Aorta (tissue), 5 donors: ENCODE data around the gene DZANK1. TPM values are rescaled to one million over a fixed set of nuclear protein-coding genes. Genes with fewer than 3 reads are reported as not detected.
"Not testable (repeated sequence)": the region's sequence is repeated elsewhere in the genome, so short reads cannot be mapped to it uniquely, and the experiment has no call there.

Experiments used
- ATAC-seq: fragments of 200-7000 bp; cut with Tn5 transposase; one replicate; pipeline ENCODE4 v1.9.1; 2022; ENCODE audit warnings: moderate library complexity; ENCODE audit not compliant: low FRiP score
- DNase-seq, 2 donors: peaks; one replicate each; pipeline ENCODE4 v3.0.0-alpha.2; 2020
- H3K27ac ChIP-seq, 2 donors: one replicate each; pipeline ENCODE4 v1.5.1; 2013; ENCODE audit warnings: low read length in 2 of 2, mild to moderate bottlenecking in 2 of 2, moderate library complexity in 2 of 2, control low read depth in 1 of 2, inconsistent platforms in 1 of 2, low read depth in 1 of 2
- H3K27me3 ChIP-seq, 2 donors: one replicate each; pipeline ENCODE4 v1.6.1; 2013; ENCODE audit warnings: control low read depth in 1 of 2, low read length in 1 of 2, mild to moderate bottlenecking in 1 of 2, moderate library complexity in 1 of 2; ENCODE audit not compliant: insufficient read depth in 2 of 2, control insufficient read depth in 1 of 2
- H3K36me3 ChIP-seq, 2 donors: one replicate each; pipeline ENCODE4 v1.6.1; 2013; ENCODE audit warnings: control low read depth in 1 of 2, low read length in 1 of 2, mild to moderate bottlenecking in 1 of 2; ENCODE audit not compliant: insufficient read depth in 2 of 2, control insufficient read depth in 1 of 2
- H3K4me1 ChIP-seq, 2 donors: one replicate each; pipeline ENCODE4 v1.6.1; 2013; ENCODE audit warnings: low read length in 2 of 2, control low read depth in 1 of 2, mild to moderate bottlenecking in 1 of 2, moderate library complexity in 1 of 2; ENCODE audit not compliant: insufficient read depth in 2 of 2, control insufficient read depth in 1 of 2
- H3K4me3 ChIP-seq, 2 donors: one replicate each; pipeline ENCODE4 v1.5.1; 2013; ENCODE audit warnings: low read length in 2 of 2, control low read depth in 1 of 2, mild to moderate bottlenecking in 1 of 2
- H3K9me3 ChIP-seq: one replicate; pipeline ENCODE4 v1.6.1; 2013; ENCODE audit warnings: mild to moderate bottlenecking, low read length; ENCODE audit not compliant: control insufficient read depth
- WGBS, 2 donors: extraction: QIAGEN DNeasy Blood & Tissue Kit; methylation state at CpG; one replicate each; pipeline ENCODE4 v1.1.7; 2013; 5-methylcytosine and 5-hydroxymethylcytosine counted together
- intact Hi-C, 2 donors: fragments of 100-400 bp; cut with DNase I; formaldehyde crosslinking; loops; one replicate each; pipeline versions ENCODE4 v1.14.2 to v1.15.0; 2022
- polyA plus RNA-seq, 2 donors: library from polyadenylated mRNA; stranded (reverse); fragments of 200-250 nt; gene quantifications; one replicate each; pipeline ENCODE4 v1.2.3, GENCODE V29; 2013
- total RNA-seq, 2 donors: library from RNA; stranded (reverse); fragmentation: NEBNext Ultra II Directional; extraction: Animal tissue kit (Norgen Biotek cat#: 25700); gene quantifications; one replicate each; pipeline ENCODE4 v1.2.1, GENCODE V29; 2021
- donor health status: healthy with polysubstance abuse.
- donor health status: Bipolar disorder and iron deficiency.
- donor health status: DM: no; HTN: no; CAD: no.
- donor health status: DM: no; HTN: no; CAD: no.
- donor health status: DM: yes; HTN: yes; CAD: no.

Gene DZANK1
- total and polyA plus RNA-seq, 4 donors = 0.75 to 3.6 (median 2.4) TPM

DNA sequence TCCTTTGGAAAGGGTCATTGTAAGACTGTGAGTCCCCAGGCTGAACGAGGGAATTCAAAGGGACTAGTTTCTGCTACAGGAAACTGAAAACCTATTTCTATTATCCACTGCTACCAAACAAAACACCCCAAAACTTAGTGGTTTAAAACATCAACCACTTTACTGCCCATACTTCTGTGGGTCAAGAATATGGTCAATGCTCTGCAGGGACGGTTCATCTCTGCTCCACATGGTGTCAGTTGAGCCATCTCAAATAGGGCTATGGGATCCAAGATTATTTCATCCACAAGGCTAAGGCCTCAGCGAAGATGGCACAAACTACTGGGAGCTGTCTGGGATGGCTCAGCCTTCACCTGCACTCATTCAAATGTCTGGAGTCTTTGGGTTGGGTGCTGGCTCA is 65.5 kb downstream of the DZANK1 start:
- Histone ChIP-seq H3K27me3 (no peaks in the 10 kb centered on the region), H3K4me1 (no peaks in the 10 kb centered on the region), H3K9me3 (peaks cover 2% of the 10 kb centered on the region), H3K4me3 (no peak overlapping the region), H3K36me3 (no peaks in the 10 kb centered on the region), H3K27ac (no peak overlapping the region)
- ATAC-seq (no peak), DNase-seq (no peak)
- intact Hi-C loops = no loop called here
- 93 to 94% methylated on average over 3 of the region's 3 CpGs for WGBS, 2 donors

DNA sequence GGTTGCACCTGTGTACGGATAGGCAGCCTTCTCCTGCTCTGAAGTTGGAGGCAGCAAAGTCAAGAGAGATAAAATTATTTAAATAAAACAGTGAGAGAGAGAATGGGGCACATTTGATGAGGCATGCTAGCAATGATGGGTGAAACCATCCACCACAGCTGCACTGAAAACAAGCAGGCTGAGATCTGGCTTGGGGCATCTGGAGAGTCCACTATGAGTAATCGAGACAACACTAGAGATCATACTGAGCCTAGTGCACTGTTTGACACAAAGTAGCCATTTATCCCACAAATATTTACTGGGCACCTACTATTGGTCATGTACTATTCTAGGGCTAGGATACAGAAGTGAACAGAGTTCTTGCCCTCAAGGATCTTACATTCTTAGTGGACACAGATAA is 66.4 kb downstream of the DZANK1 start:
- Histone ChIP-seq H3K4me3 (no peak overlapping the region), H3K27ac (no peak overlapping the region), H3K27me3 (no peaks in the 10 kb centered on the region), H3K36me3 (no peaks in the 10 kb centered on the region), H3K9me3 (peaks cover 2% of the 10 kb centered on the region), H3K4me1 (no peaks in the 10 kb centered on the region)
- DNase-seq = no peak
- 95 to 96% methylated on average over 2 of the region's 2 CpGs for WGBS, 2 donors
- no peak for ATAC-seq
- intact Hi-C loops = no loop called here

GRCh38 chr20:18398713-18399112 is 68.1 kb downstream of the DZANK1 start:
- H3K9me3 ChIP-seq, H3K27ac ChIP-seq, H3K4me1 ChIP-seq, ATAC-seq, H3K27me3 ChIP-seq, H3K36me3 ChIP-seq, intact Hi-C loops, H3K4me3 ChIP-seq, DNase-seq: not testable (repeated sequence)
- 92 to 96% methylated on average over 8 of the region's 8 CpGs for WGBS, 2 donors

DNA sequence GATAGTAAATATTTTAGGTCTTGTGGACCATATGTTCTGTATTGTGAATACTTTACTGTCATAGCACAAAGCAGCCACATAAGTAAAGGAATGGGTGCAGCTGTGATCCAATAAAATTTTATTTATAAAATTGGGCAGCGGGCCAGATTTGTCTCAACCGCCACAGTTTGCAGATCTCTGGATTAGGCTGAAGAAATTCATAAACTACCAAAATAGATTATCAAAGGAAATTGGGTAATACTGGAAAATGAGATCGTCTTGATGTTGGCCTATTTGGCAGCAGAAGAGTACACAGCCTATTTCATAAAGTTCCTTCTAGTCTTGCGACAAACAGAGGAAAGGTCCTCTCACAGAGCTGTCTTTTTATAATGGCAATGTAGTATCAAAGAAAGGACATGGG is 69.8 kb downstream of the DZANK1 start:
- Histone ChIP-seq H3K27me3 (no peaks in the 10 kb centered on the region), H3K27ac (no peak overlapping the region), H3K4me3 (no peak overlapping the region), H3K9me3 (peaks cover 2% of the 10 kb centered on the region), H3K4me1 (no peaks in the 10 kb centered on the region), H3K36me3 (no peaks in the 10 kb centered on the region)
- intact Hi-C loops = no loop called here
- ATAC-seq = no peak
- 64 to 66% methylated on average over 4 of the region's 4 CpGs for WGBS, 2 donors
- DNase-seq = no peak

DNA sequence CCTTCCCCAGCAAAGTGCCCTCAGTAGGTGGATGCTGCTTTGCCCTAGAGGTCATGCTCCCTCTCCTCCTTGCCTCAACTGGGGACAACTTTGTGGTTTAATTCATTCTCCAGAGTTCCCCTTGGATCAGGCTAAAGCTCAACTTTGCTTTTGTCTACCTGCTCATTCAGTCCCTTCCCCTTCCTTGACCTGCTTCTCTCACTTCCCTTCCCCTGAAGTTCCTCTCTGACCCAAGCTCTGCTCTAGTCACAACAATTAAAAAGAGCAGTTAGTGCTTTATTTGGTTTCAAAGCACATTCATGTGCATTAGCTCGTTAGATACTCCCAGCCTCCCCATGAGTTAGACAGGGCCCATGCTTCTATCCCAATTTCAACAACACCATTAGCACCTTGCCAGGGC is 71.3 kb downstream of the DZANK1 start:
- 65% methylated on average over 1 of the region's 1 CpG for WGBS, 2 donors
- no peak overlapping the region for H3K4me3 ChIP-seq
- H3K9me3 ChIP-seq = no peaks in the 10 kb centered on the region
- ATAC-seq = no peak
- no peaks in the 10 kb centered on the region for H3K4me1 ChIP-seq
- H3K36me3 ChIP-seq = no peaks in the 10 kb centered on the region
- no peak overlapping the region for H3K27ac ChIP-seq
- H3K27me3 ChIP-seq = no peaks in the 10 kb centered on the region
- no peak for DNase-seq
- intact Hi-C loops = no loop called here

DNA sequence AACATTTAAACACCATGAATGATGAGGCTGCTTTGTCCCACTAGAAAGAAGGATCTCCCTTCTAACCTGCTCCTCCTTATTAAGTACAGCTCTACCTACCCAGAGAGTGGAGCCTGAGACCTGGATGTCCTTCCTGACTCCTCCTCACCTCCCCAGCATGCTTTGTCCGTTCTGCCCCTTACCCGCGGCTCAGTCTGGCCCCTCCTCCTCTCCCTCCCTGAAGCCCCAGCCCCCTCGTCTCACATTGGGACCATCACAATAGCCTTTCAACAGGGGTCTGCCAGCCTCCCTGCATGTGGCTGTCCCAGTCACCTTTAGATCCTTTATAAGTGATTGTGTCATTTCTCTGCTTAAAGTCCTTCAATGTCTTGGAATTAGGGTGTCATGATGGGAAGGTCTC is 72.5 kb downstream of the DZANK1 start:
- intact Hi-C loops = no loop called here
- DNase-seq (no peak), ATAC-seq (no peak)
- 17 to 25% methylated on average over 4 of the region's 4 CpGs for WGBS, 2 donors
- H3K4me3 ChIP-seq = no peak overlapping the region
- no peaks in the 10 kb centered on the region for H3K36me3 ChIP-seq
- H3K27me3 ChIP-seq = no peaks in the 10 kb centered on the region
- no peaks in the 10 kb centered on the region for H3K9me3 ChIP-seq
- H3K27ac ChIP-seq = no peak overlapping the region
- no peaks in the 10 kb centered on the region for H3K4me1 ChIP-seq

- ATAC-seq (no peak), DNase-seq (no peak)
- H3K27me3 ChIP-seq = no peaks in the 10 kb centered on the region
- H3K4me3 ChIP-seq = no peak overlapping the region
- H3K4me1 ChIP-seq = no peaks in the 10 kb centered on the region
- H3K9me3 ChIP-seq = no peaks in the 10 kb centered on the region
- H3K36me3 ChIP-seq = no peaks in the 10 kb centered on the region
- intact Hi-C loops = no loop called here
- no peak overlapping the region for H3K27ac ChIP-seq
- 78 to 84% methylated on average over 5 of the region's 5 CpGs for WGBS, 2 donors
These were observed 75.1 kb downstream of the DZANK1 start for GRCh38 chr20:18391686-18392085.

- intact Hi-C loops = no loop called here
- 70 to 83% methylated on average over 3 of the region's 3 CpGs for WGBS, 2 donors
- Histone ChIP-seq H3K4me3 (no peak overlapping the region), H3K27ac (no peak overlapping the region), H3K9me3 (no peaks in the 10 kb centered on the region), H3K4me1 (no peaks in the 10 kb centered on the region), H3K36me3 (no peaks in the 10 kb centered on the region), H3K27me3 (no peaks in the 10 kb centered on the region)
- ATAC-seq = no peak
- no peak for DNase-seq
These were observed 76.6 kb downstream of the DZANK1 start for GRCh38 chr20:18390201-18390600.

GRCh38 chr20:18388860-18389259 is 78.0 kb downstream of the DZANK1 start:
- ATAC-seq (no peak), DNase-seq (no peak)
- H3K27me3 ChIP-seq = no peaks in the 10 kb centered on the region
- no peak overlapping the region for H3K27ac ChIP-seq
- WGBS, 2 donors = 51 to 53% methylated on average over 6 of the region's 6 CpGs
- no peak overlapping the region for H3K4me3 ChIP-seq
- peaks cover 0 to 2% of the 10 kb centered on the region in 2 donors for H3K36me3 ChIP-seq
- H3K4me1 ChIP-seq = no peaks in the 10 kb centered on the region
- no peaks in the 10 kb centered on the region for H3K9me3 ChIP-seq
- intact Hi-C loops = no loop called here
